ENCODE results near the gene ATG4B. TPM values are rescaled to one million over a fixed set of nuclear protein-coding genes. Genes with fewer than 3 reads are reported as not detected.

Gene ATG4B
- polyA plus RNA-seq, 1 experiment = 82.4 TPM

DNA sequence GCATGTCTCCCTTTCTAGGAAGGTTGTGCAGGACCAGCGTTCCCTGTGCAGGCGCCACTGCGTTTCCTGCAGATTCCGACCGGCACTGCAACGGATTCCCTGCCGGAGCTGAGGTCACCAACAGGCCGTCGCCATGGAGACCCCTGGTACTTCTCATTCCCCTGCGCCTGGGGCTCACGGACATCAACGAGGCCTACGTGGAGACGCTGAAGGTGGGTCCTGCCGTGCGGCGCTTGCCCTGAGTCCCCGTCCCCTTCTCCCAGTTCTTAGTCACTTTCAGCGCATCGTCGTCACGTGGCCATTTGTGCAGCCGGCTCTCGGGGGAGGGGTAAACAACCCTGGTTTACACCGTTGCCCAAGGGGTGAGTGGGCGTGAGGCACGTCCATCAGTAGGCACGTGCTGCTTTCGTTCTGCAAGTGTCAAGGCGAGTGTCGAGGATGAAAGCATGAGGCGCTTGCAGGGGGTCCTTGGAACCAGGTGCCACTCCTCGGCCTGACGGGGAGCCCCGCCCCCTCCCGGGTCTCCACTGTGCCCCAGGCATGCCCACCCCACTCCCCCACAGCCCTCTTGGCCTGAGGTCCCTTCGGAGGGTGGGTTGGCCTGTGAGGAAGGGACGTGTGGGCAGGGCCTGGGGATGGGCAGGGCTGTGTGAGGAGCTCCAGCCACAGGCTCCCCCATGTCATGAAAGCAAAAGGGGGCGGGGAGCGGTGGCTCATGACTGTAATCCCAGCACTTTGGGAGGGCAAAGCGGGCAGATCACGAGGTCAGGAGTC is 29.3 kb downstream of the ATG4B start:
- H3K27ac ChIP-seq (ENCODE audit: low read depth, low read length) = no peak overlapping the region
- ChIA-PET POLR2A (no interaction called here), CTCF (interaction anchor here (0.6 kb wide), 1 partner anchor 589 kb away, joined by 4 read pairs; no protein-coding TSS in a partner anchor)
- H3K9me3 ChIP-seq (ENCODE audit: control insufficient read depth, insufficient read depth, low read length) = no peaks in the 10 kb centered on the region; the same call in 1 of the 2 replicates
- H3K4me3 ChIP-seq (ENCODE audit: low read depth, low read length) = no peak overlapping the region
- DNase-seq (ENCODE audit: low read depth, low spot score) = no peak
- no peak for TF ChIP-seq CTCF (IDR thresholded peaks at IDR 0.05; ENCODE audit: low read depth, low read length)
- no peaks in the 10 kb centered on the region for H3K27me3 ChIP-seq (ENCODE audit: control insufficient read depth, insufficient read depth, low read length)

GRCh38 chr2:241668354-241668753 is 30.9 kb downstream of the ATG4B start:
- Histone ChIP-seq H3K27ac (ENCODE audit: low read depth, low read length) (no peak overlapping the region), H3K4me3 (ENCODE audit: low read depth, low read length) (no peak overlapping the region), H3K27me3 (ENCODE audit: control insufficient read depth, insufficient read depth, low read length) (no peaks in the 10 kb centered on the region), H3K9me3 (ENCODE audit: control insufficient read depth, insufficient read depth, low read length) (no peaks in the 10 kb centered on the region; the same call in 1 of the 2 replicates)
- no peak for TF ChIP-seq CTCF (IDR thresholded peaks at IDR 0.05; ENCODE audit: low read depth, low read length)
- ChIA-PET CTCF (no interaction called here), POLR2A (no interaction called here)
- no peak for DNase-seq (ENCODE audit: low read depth, low spot score)

- DNase-seq (ENCODE audit: low read depth, low spot score) = no peak
- no peak for TF ChIP-seq CTCF (IDR thresholded peaks at IDR 0.05; ENCODE audit: low read depth, low read length)
- CTCF ChIA-PET = no interaction called here
These were observed 31.3 kb downstream of the ATG4B start for GRCh38 chr2:241668839-241669238.

DNA sequence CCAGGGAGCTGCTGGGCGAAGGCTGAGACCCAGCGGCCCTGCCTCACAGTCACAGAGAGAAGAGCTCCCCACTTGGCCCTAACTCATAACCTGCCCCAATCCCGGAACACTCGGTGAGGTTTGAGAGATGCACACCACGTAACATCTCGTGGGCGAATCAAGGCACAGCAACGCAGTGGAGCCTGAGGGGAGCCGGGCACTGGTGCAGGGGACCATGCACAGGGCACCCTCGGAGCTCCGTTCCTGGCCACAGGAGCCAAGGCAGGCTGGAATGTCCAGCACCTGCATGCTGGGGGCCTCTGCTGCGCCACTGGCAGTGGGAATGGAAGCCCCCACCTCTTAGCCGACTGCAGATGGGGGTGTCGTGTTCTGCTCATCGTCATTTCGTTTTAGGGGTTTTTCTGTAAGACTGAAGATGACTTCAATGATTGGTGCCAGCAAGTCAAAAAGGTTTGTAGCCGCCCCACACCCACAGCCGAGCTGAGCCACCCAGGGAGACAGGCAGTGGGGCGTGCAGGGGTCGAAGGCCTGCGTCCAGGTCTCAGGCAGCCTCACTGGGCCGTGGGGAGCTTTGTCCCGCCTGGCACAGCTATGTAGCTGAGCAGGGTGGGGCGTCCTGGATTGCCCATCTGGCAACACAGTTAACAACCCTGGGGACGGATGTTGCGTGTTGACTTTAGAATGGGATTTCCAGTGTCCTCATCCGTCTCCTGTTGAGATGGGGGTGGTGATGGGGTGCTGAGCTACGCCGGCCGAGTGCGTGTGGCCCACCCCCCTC is 33.0 kb downstream of the ATG4B start:
- DNase-seq (ENCODE audit: low read depth, low spot score) = no peak
- Histone ChIP-seq H3K27ac (ENCODE audit: low read depth, low read length) (no peak overlapping the region), H3K27me3 (ENCODE audit: control insufficient read depth, insufficient read depth, low read length) (no peaks in the 10 kb centered on the region), H3K4me3 (ENCODE audit: low read depth, low read length) (no peak overlapping the region), H3K9me3 (ENCODE audit: control insufficient read depth, insufficient read depth, low read length) (no peaks in the 10 kb centered on the region; the same call in 1 of the 2 replicates)
- TF ChIP-seq CTCF (IDR thresholded peaks at IDR 0.05; ENCODE audit: low read depth, low read length) = no peak
- ChIA-PET POLR2A (interaction anchor here (1.1 kb wide), 1 partner anchor 16 kb away, joined by 3 read pairs; the partner anchor contains the start of gene DTYMK), CTCF (no interaction called here)

More at GRCh38 chr2:241668839-241669238, 31.3 kb downstream of the ATG4B start:
- Histone ChIP-seq H3K27ac (ENCODE audit: low read depth, low read length) (no peak overlapping the region), H3K4me3 (ENCODE audit: low read depth, low read length) (no peak overlapping the region), H3K9me3 (ENCODE audit: control insufficient read depth, insufficient read depth, low read length) (no peaks in the 10 kb centered on the region; the same call in 1 of the 2 replicates), H3K27me3 (ENCODE audit: control insufficient read depth, insufficient read depth, low read length) (no peaks in the 10 kb centered on the region)
- POLR2A ChIA-PET = no interaction called here
